Stimulated activated CD4-positive, alpha-beta T cell treated with anti-CD3 and anti-CD28 coated beads, Interleukin-12 subunit alpha, Interleukin-12 subunit beta, amount 100 ng/mL, for 4 hours (primary cell): Measurements from ENCODE around the gene DDX46.
"Not testable (repeated sequence)": the region's sequence is repeated elsewhere in the genome, so short reads cannot be mapped to it uniquely, and the experiment has no call there.

Experiments
- DNase-seq: peaks from one replicate; pipeline ENCODE4 v3.0.0-alpha.2; 2020

The DDX46 gene

DNA sequence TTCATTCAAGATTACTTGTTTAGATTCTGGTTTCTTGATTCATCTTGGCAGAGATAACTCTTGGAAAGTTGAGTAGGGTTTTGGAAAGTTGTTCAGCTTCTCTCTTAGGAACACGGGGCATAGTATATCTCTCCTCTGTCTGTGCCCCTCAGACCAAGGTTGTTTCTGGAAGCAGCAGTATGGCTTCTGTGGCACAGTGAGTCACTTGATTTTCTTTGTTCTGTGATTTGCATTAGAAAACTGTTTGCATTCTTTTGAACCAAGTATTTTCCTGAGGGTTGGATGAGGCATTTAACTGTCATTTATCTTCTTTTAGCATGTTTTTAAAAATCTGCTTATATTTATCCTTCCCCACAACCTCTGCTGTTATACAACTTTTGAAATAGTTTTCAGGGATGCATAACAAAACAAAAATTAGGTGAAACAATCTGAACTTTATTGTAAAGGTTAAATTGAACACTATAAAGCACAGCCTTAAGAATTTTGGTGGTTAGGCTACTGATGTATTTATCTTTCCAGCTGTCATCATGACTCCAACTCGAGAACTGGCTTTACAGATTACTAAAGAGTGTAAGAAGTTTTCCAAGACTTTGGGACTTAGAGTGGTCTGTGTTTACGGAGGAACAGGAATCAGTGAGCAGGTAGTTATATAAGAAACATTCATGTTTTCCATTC, 26.5 kb downstream of the DDX46 start:
- no peak for DNase-seq

- DNase-seq = no peak
Observed at GRCh38 chr5:134787692-134788091, 29.1 kb downstream of the DDX46 start.

DNA sequence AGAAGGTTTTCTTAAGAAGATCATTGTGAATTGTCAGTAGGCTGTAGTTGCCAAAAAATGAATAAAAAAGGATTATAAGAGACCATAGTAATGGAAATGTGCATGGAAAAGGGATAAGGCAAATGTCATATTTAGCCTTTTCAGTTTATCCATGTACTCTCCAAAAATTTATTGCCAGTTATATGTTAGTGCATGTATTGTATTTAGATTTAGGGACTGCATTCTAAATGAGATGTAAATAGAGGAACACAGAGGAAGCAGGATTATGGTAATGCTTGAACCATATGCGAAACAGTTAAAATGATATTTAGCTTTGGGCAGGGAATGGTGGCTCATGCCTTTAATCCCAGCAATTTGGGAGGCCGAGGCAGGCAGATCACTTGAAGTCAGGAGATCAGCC, 33.0 kb downstream of the DDX46 start:
- no peak for DNase-seq

- no peak for DNase-seq
Observed at GRCh38 chr5:134792286-134792685, 33.7 kb downstream of the DDX46 start.

DNA sequence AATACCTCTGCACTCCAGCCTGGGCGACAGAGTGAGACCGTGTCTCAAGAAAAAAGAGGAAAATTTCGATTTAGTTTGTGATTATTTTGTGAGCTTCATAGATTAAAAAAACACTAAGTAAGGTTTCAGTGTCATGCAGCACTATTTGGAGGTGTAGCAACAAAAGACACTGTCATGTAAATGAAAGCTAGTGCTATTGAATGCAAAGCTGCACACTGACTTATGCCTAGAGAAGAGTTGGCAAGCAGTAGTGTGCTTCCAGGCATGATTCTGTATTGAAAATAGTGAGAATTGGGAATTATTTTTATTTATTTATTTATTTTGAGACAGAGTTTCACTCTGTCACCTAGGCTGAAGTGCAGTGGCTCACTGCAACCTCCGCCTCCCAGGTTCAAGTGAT, 34.5 kb downstream of the DDX46 start:
- DNase-seq = no peak

DNA sequence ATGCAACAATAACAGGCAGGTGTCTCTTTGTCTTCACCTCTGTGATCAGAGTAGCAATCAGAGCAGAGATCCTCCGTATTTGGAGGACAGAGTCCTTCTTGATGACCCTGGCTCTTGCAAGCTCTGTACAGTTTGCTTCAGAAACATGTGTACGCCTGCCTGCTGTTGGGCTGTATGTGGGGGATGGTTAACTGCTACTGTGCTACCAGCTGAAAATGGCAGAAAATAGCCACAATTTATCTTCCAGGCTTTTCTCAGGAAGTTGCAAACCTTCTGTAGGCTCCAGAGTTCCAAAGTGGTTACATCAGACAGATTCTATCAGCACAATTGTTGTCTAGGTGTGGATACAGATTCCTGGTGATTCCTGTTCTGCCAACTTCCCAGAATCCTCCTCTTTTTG, 35.5 kb downstream of the DDX46 start:
- DNase-seq = no peak

DNA sequence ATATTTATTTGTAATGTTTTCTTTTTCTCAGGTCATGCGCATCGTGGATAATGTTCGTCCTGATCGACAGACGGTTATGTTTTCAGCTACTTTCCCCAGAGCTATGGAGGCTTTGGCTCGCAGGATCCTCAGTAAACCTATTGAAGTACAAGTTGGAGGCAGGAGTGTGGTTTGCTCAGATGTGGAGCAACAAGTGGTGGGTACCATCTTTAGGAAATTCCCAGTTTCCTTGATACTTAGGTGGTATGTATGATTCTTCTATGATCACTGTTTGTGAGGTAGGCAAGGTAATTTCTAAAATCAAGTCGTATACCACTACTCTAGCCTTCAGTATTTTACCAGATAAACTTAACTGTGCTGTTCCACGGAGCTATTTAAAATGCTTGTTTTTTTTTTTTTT, 36.2 kb downstream of the DDX46 start:
- DNase-seq = no peak

DNA sequence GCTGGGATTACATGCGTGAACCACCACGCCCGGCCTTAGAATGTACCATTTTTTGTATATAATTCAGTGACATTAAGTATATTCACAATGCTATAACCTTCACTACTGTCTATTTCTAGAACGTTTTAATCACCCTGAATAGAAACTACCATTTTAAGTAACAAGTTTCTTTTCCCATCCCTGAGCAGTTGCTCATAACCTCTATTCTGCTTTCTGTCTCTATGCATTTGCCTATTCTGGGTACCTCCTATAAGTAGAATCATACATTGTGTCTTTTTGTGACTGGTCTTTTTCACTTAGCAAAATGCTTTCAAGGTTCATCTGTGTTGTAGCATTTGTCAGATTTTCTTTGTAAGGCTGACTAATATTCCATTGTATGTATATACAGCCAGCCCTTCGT, 39.9 kb downstream of the DDX46 start:
- DNase-seq = no peak

GRCh38 chr5:134803821-134804220, 45.2 kb downstream of the DDX46 start:
- DNase-seq = no peak

GRCh38 chr5:134813407-134813806, 54.8 kb downstream of the DDX46 start:
- no peak for DNase-seq

- DNase-seq = no peak
Observed at GRCh38 chr5:134813827-134814226, 55.2 kb downstream of the DDX46 start.

DNA sequence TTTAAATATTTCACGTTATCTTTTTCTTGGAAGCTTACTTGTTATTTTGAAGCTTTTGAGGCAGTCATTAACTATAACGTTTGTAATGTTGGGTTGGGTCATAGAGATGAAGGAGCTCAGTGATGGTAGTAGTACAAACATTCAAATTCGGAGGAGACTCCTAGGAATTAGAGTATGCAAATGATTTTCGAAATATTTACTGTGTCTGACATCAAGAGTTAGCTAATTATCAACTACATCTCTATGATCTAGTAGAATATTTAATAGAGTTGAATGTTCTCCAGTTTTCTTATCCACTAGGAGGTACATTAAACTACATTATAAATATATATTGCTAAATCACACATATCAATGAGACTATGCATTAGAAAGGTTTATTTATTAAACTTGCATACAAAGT, 58.4 kb downstream of the DDX46 start:
- DNase-seq = no peak

- no peak for DNase-seq
Observed at GRCh38 chr5:134818776-134819175, 60.2 kb downstream of the DDX46 start.

DNA sequence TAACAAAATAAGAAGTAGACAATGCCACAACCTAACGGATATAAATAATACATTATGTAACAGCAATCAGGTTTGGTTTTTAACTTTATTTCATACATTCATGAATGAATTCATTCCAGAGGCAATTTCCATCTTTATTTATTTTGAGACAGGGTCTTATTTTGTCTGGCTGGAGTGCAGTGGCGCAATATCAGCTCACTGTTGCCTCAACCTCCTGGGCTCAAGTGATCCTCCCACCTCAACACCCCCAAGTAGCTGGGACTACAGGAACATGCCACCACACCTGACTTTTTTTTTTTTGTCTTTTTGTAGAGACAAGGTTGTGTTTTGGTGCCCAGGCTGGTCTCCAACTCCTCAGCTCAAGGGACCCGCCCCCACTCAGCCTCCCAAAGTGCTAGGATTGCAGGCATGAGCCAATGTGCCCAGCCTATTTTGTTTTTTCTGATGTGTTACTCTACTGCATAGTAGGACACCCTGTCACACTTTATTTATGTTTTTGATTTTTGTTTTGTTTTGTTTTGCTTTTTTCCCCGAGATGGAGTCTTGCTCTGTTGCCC, 60.9 kb downstream of the DDX46 start:
- no peak for DNase-seq

GRCh38 chr5:134821841-134822240, 63.3 kb downstream of the DDX46 start:
- no peak for DNase-seq

DNA sequence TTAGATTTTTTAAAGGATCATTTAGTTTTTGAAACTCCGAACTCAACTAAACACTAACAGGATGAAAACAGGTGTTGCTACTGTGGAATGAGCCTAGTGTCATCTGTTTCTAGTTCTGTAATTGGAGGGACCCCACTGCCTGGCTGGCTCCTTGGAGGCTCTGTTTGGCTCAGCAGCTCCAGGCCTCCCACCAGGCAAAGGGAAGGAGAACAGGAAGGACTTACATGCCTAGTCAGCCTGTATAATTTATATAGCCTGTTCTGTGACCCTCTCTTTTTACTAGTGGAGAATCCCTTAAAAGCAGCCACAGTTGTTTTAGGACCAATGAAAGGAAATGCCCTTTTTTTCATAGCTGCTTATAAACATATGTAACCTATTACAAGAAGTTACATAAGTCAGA, 66.1 kb downstream of the DDX46 start:
- no peak for DNase-seq

DNA sequence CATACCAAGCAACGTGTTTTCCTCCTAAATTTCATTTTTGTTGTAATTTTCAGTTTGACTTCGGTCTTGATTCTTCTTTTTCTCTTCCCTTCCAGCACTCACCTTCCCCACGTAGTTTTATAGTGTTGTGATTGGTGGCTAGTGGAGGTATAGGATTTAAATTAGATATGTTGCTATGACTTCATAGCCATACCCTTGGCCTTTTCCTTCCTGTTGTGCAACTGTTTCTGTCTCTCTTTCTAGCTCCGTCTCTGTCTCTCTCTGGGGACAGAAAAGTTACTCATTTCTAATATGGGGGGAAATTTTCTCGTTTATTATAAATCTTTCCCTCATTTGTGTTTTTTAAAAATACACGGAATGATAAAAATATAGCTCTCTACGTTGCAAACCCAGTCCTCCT, 66.6 kb downstream of the DDX46 start:
- no peak for DNase-seq

- DNase-seq = no peak
Observed at GRCh38 chr5:134833340-134834032, 74.9 kb downstream of the DDX46 start.

DNA sequence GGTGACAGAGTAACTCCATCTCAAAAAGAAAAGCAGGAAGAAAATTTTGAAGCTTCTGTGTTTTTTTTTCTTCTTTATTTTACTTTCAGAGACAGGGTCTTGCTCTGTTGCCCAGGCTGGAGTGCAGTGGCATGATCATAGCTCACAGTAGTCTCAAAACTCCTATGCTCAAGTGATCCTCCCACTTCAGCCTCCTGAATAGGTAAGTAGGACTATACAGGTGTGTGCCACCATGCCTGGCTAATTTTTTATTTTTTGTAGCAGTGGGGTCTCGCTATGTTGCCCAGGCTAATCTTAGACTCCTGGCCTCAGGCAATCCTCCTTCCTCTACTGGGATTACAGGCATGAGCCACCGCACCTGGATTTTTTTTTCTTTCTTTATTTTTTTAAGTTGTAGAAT, 77.0 kb downstream of the DDX46 start:
- no peak for DNase-seq

DNA sequence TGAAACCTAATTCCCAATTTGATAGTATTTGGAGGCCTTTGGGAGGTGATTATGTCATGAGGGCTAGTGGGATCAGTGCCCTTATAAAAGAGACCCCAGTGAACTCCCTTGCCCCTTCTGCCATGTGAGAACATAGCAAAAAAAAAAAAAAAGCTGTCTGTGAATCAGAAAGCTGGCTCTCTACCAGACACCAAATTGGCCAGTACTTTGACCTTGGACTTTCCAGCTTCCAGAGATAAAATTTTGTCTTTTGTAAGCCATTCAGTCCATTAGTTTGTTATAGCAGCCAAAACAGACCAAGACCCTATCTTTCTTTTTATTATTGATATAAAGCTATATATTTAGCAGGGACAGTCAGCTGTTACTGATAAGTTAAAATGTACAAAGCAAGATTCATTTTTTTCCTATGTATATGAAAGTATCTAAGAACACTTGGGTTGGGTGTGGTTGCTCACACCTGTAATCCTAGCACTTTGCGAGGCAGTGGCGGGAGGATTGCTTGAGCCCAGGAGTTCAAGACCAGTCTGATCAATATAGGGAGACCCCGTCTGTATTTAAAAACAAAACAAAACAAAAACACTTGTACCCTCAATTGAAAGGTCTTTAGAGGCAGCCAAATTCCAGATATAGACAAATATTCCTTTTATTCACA, 79.1 kb downstream of the DDX46 start:
- DNase-seq = no peak

DNA sequence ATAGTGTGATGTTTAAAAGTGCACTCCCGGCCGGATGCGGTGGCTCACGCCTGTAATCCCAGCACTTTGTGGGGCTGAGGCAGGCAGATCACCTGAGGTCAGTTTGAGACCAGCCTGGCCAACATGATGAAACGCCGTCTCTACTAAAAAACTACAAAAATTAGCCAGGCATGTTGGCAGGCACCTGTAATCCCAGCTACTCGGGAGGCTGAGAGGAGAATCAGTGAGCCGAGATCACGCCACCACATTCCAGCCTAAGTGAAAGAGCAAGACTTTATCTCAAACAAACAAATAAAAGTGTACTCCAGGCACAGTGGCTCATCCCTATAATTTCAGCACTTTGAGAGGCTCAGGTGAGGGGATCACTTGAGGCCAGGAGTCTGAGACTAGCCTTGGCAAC, 79.8 kb downstream of the DDX46 start:
- not testable (repeated sequence) for DNase-seq

DNA sequence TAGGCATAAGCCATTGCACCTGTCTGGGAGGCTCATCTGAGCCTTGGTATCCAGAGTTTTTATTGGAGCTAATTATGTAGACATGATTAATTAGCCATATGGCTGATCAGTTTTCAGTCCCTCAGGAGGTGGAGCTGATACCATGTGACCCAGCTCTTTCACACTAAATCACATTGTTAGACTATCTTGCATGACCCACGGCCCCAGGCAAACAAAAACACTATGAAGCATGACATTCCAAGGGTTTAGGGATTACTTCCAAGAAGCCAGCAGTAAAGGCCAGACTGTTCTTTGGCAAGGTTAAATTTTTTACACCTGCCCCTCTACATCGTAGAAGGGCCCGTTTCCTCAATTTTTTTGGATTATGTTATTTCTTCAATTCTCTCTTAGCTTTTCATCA, 82.2 kb downstream of the DDX46 start:
- no peak for DNase-seq

DNA sequence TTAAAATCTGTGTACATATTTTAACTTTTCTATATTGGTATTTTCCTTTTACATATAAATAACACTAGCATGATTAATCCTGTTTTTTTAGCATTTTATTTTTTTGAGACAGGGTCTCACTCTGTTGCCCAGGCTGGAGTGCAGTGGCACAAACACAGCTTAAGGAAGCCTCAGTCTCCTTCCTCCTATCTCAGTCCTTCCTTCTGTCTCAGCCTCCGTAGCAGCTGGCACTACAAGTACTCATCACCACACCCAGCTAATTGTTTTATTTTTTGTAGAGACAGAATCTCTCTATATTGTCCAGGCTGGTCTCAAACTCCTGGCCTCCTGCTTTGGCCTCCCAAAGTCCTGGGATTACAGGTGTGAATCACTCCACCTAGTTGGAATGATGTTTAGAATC, 85.7 kb downstream of the DDX46 start:
- no peak for DNase-seq

DNA sequence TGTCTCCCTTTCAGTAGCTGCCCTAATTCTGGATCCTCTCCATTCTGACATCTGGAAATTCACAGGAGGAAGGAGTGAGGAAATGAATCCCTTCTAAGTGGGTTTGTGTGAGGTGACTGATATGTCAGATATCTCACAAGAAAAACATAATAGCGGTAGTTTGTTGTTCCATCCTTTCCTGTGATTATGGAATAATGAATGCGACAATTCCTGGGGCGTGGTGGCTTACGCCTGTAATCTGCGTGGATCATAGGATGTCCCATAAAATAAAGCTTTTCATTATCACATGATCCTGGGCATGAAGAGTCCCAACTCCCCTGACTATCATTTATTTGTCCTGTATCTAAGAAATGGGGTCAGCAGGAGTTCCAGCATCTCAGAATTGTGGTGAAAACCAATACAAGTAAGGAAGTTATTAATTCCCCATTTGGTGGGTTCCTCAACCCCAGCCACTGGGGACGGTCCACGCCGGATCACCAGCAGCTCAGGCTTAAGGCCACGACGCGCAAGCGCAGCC, 86.8 kb downstream of the DDX46 start:
- DNase-seq = no peak
